MM.1S (cell line): ENCODE results near the gene TFF2.

Experiments used
- EZH2 ChIP-seq: fragments of 300-600 bp; sonication (generic); optimal IDR thresholded peaks from 2 replicates; pipeline ENCODE3; 2017; ENCODE audit warnings: low read depth, mild to moderate bottlenecking, antibody characterized with exemption, low read length, mixed read lengths
- EZH2phosphoT487 ChIP-seq: fragments of 300-600 bp; sonication (generic); IDR thresholded peaks from 2 replicates; pipeline ENCODE4 v1.6.1; 2018; ENCODE audit warnings: antibody characterized with exemption, low read length
- TF ChIP-seq, protein P1 (sequence below): fragments of 300-600 bp; sonication (generic); IDR thresholded peaks from 2 replicates; pipeline ENCODE4 v1.5.1; 2016; ENCODE audit warnings: antibody characterized with exemption, low read length, mixed read lengths

- TF ChIP-seq, protein P1, sequence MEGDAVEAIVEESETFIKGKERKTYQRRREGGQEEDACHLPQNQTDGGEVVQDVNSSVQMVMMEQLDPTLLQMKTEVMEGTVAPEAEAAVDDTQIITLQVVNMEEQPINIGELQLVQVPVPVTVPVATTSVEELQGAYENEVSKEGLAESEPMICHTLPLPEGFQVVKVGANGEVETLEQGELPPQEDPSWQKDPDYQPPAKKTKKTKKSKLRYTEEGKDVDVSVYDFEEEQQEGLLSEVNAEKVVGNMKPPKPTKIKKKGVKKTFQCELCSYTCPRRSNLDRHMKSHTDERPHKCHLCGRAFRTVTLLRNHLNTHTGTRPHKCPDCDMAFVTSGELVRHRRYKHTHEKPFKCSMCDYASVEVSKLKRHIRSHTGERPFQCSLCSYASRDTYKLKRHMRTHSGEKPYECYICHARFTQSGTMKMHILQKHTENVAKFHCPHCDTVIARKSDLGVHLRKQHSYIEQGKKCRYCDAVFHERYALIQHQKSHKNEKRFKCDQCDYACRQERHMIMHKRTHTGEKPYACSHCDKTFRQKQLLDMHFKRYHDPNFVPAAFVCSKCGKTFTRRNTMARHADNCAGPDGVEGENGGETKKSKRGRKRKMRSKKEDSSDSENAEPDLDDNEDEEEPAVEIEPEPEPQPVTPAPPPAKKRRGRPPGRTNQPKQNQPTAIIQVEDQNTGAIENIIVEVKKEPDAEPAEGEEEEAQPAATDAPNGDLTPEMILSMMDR = no peak
- no peak for TF ChIP-seq EZH2
- TF ChIP-seq EZH2phosphoT487 = no peak
Measured at GRCh38 chr21:42375506-42375905, 24.7 kb upstream of the TFF2 start.
